RCC 7860 (cell line): ENCODE data around the gene HS2ST1.
A peak's percentile ranks its signal among the peaks of the same experiment; 100 is the strongest.
"Not testable (repeated sequence)": the region's sequence is repeated elsewhere in the genome, so short reads cannot be mapped to it uniquely, and the experiment has no call there.

Experiments
- DNase-seq: peaks from one replicate; pipeline ENCODE4 v3.0.0-alpha.2; 2015; ENCODE audit warnings: low spot score
- FAIRE-seq: peaks from 2 replicates; lab custom pipeline; 2012; peaks lifted over from hg19 to GRCh38; lab: Jason Lieb, UNC

Gene HS2ST1

DNA sequence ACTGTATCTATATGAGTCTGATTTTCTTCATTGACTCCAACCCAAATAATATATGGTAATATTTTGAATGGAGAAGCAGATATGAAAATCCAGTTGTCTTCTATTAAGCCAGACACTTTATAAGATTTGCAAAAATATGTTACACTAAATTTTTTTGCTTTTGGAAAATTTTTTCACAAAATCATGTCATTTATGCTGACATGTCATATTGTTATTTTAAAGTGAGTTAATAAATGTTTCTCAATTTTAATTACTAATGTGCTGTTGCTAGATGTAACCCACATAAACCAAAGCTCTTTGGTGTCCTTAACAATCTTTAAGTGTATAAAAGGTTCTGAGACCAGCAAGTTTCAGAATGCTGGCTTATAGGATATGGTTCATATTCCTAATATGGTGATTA lies 142.5 kb downstream of the HS2ST1 start:
- DNase-seq (no peak), FAIRE-seq (no peak)

DNA sequence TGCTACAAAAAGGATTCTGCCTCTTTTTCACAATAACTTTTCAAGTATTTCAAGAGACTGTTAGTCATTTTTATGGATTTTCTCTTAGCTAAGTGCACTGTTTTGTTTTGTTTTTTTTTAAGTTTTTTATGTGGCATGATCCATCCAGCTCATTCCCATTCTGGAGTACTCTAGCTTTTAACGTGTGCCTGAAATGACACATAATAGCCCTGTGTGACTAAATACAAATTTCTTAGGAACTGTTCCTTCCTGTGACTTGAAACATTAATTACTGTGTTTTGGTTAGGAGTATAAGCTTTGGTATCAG lies 143.9 kb downstream of the HS2ST1 start:
- no peak for DNase-seq
- FAIRE-seq: no peak

DNA sequence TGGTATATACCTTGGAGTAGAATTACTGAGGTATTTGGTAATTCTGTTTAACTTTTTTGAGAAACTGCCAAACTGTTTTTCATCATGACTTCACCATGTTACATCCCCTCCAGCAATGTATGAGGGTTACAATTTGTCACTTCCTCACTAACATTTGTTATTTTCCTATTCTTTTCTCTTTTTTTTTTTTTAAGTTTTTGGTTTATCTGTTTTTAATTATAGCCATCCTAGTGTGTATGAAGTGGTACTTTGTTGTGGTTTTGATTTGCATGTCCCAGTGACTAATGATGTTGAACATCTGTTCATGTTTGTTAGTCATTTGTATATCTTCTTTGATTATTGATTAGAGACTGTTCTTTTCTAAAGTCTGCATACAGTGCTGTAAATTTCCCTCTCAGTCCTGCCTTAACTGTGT lies 147.3 kb downstream of the HS2ST1 start:
- DNase-seq (no peak), FAIRE-seq (no peak)

DNA sequence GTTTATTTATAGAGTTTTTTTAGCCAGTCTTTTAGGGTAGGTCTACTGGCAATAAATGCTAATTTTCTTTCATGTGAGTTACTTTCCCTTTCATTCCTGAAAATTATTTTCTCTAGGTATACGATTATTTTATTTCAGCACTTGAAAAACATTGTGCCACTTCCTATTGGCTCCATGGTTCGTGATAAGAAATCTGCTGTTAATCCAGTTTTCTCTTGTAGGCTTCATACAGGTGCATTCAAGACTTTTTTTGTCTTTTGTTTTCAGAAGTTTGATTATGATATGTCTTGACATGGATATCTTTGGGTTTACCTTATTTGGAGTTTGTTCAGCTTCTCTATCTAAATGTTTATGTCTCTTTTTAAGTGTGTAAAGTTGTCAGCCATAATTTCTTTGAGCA lies 148.3 kb downstream of the HS2ST1 start:
- DNase-seq: no peak
- no peak for FAIRE-seq

DNA sequence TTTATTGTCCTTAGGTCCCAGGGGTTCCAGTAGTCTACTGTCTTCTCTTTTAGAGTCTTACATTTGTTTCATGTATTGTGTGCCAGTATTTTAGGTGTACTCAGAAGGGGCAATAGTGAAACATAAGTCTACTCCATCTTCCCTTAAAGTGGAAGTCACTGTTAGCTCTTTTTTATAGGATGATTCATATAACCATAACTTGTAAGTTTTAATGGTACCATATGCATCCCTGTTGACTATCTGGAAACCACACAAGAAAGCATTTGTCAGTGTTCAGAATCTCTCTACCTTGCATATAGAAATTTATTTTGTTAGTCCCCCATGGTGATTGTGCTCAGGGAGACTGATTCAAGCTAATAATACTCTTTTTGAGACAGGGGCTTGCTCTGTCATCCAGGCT lies 149.9 kb downstream of the HS2ST1 start:
- FAIRE-seq (no peak), DNase-seq (no peak)

DNA sequence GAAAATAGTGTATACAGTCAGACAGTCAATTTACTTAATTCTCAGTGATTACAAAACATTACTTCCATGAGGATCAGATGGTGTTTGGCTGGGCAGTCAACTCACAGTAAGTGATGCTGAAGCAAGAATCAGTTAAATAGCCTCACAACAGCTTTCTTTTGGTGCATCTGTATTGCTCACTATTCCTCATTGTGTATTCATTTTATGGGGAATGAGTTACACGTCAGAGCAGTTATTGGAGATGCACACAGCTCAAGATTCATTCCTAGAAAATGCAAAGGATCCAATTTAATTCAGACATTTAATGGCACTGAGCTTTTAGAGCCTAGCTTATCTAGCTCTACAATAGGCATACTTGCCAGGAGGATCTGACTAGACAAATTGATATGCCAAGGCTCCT lies 150.6 kb downstream of the HS2ST1 start:
- FAIRE-seq: no peak
- DNase-seq: no peak

DNA sequence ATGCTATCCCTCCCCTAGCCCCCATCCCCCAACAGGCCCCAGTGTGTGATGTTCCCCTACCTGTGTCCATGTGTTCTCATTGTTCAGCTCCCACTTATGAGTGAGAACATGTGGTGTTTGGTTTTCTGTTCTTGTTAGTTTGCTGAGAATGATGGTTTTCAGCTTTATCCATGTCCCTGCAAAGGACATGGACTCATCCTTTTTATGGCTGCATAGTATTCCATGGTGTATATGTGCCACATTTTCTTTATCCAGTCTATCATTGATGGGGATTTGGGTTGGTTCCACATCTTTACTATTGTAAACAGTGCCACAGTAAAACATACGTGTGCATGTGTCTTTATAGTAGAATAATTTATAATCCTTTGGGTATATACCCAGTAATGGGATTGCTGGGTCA lies 152.3 kb downstream of the HS2ST1 start:
- DNase-seq, FAIRE-seq: not testable (repeated sequence)

DNA sequence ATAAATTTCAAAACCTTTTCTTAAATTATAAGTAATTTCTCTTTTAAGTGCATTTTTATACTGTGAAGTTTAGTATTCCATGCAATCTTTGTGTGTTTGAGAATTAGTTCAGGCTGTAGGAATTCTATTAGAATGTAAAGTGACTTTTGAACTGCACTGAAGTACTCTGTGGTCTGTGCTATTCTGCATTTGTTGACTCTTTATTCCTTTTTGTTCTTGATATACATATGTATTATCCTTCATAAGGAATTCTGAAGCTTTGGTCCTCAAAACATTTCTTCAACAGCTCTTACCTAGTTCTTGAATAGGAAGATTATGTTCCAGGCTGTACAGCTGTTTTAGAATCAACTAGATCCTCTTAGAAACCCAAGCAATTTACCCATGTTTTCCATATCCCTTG lies 158.0 kb downstream of the HS2ST1 start:
- DNase-seq: no peak
- FAIRE-seq: no peak

DNA sequence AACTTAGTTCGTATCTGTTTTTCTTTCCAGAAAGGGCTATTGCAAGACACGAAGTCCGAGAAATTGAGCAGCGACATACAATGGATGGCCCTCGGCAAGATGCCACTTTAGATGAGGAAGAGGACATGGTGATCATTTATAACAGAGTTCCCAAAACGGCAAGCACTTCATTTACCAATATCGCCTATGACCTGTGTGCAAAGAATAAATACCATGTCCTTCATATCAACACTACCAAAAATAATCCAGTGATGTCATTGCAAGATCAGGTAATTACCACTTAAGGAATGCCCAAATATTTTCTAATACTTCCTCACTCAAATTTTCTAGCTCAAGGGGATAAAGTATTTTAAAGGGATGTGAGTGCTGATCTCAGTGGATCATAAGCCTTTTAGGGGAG lies 158.5 kb downstream of the HS2ST1 start:
- no peak for DNase-seq
- no peak for FAIRE-seq

DNA sequence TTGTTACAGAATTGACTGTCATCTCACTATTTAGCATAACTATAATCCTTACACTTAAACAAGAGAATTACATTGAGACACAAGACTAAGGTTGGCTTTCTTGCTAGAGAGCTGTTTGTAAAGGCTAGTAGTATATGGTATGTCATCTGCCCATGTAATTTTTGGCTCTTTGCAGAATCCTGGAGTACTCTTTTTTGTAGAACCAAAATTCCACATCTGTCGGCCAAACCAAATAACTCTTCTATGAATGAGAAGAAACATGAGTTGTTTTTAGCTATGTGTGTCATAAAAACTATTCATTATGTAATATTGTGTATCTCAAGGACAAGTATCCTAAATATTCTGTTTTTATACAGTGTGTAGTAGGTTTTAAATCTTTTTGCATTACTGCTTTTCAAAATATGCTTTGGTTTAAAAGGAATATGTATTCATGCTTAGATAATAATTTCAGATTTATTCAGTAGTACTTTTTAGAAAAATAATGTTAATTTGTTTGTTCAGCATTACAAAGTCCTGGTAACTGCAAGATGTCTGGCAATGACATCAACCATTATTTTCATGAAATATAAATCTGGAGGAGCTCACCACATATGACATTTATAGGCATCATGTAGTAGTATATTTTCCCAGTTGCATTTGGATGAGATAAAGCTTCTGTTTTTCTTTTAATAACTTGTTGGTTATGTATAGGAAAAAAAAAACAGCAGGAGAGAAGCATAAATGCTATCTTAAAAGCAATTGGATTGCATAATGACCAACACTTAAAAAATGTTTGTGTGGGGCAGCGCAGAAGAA lies 159.8 kb downstream of the HS2ST1 start:
- FAIRE-seq (no peak), DNase-seq (no peak)

DNA sequence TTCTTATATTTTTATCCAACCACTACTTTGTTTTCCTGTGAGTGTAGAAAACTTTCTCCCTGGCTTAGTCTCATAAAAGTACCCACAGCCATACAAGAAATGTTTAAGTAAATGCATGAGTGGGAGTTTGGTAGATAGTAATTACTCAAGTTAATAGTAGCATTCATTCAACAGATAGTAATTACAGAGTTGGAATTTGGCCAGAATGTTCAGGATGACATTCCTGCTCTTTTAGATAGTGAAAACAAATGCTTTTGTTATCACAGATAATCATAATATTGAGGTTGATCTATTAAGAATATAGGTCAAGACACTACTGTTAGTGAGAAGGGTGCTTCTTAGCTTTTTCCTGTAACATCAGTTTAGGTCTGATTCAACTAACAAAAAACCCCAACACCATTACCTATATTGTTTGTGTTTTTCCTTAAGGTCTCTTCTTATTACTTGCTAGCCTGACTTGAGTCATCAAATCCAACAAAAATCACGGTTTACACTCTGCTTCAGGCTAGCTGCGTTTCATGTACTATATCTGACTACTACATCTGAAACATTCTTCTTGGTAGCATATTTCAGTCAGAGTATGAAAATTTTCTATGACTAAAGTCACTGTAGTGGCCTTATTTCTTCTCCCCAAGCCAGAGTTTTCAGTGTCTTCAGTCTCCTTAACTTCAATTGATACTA lies 163.7 kb downstream of the HS2ST1 start:
- DNase-seq (no peak), FAIRE-seq (no peak)

DNA sequence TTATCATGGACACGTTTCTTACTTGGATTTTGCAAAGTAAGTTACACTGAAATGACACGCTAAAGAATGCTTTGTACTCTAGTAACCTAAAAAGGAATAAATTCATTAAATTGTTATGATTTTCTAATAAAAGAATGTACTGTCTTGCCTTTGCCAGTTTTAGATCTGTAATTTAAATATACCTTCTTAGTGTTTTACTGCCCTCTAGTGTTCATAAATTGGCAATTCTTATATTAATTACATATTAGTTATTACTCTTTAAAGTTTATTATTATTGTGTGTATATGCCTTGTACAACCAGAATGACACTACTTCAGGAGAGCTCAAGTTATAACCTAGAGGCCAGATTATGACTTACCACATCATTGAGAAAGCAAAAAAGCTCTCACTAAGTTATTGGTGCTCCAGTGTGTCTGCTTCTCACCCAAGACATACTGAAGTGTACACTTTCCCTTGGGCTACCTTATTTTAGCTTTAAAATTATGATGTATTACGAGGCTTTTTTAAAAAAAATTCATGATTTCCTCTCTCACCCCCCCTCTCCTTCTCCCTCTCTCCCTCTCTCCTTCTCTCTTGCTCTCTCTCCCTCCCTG lies 169.9 kb downstream of the HS2ST1 start:
- DNase-seq (peak; percentile 42), FAIRE-seq (peak; percentile 79)

DNA sequence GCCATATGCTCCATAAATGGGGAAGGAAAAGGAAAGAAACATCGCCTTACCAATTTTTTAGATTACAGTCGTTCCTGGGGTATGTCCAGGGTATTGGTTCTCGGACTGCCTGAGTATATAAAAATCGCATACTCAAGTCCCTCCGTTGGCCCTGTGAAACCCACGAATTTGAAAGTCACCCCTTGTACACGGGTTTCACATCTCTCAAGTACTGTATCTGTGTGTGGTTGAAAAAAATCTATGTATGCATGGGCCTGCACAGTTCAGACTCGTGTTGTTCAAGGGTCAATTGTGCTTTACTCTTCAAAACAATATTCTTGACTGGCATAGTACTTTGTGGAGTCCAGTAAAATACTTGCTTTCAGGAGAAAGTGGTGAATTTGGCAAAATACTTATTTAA lies 171.7 kb downstream of the HS2ST1 start:
- FAIRE-seq: no peak
- DNase-seq: no peak

DNA sequence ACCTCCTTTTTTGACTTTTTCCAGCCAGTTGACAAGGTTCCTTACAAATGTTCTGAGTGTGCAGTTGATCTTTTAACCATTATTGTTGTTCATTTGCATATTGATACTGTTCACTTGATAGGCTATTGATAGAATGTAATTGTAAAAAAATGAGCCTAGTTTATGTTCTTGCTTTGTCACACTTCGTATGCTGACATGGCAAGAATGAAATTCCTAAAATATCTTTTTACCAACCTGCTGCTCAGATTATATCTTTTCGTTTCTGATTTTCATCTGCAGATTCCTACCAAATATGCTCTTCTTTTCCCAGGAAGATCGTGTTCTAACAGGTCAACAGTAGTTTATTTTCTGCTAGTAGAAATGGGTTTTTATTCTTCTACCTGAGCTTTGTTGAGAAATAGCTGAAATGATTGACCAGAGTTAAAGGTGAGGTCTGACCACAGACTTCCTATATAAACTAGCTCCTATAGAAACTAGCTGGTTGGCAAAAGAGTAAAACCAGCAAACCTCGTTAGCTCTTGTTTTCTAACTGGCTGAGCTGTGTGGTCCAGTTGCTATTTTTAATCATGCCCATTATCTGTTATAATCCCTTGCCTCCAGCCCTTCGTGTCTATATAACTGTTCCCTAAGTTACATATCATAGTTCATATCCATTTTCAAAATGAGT lies 174.8 kb downstream of the HS2ST1 start:
- no peak for DNase-seq

DNA sequence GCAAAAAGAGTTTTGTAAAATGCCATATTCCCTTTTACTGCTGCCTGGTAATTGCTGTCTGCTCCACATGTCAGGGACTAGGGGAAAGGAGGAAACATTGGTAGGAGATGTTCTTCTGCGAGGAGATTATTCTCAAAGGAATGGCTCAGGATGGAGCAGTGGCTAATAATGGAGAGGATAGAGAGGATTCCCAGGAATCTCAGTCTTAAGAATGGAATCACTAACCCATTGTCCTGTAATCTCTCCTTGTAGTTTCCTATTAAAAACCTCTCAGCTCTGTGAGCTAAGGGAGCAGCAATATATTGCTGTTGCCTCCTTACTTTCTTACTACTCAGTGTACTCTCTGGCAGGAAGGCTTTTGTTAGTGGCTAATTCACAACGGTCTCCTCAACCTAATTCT lies 175.4 kb downstream of the HS2ST1 start:
- no peak for DNase-seq
- no peak for FAIRE-seq

More for the DNA sequence above, 174.8 kb downstream of the HS2ST1 start:
- no peak for FAIRE-seq

DNA sequence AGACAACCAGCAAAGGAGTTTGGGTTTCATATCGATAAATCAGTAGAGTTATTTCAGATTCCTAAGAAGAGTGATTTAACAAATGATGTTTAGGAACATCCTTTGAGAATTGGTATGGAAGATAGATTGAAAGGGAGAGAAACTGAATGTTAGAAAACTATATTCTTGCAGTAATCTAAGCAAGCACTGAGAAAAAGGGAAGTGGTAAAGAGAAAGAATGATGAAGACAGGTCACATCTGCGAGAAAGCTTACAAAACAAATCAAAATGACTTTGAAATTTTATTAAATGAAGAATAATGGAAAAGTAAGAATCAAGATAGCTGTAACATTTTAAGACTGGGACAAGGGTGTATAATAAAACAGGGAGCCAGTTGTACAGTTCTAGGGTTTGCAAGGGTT lies 177.0 kb downstream of the HS2ST1 start:
- FAIRE-seq: no peak

DNA sequence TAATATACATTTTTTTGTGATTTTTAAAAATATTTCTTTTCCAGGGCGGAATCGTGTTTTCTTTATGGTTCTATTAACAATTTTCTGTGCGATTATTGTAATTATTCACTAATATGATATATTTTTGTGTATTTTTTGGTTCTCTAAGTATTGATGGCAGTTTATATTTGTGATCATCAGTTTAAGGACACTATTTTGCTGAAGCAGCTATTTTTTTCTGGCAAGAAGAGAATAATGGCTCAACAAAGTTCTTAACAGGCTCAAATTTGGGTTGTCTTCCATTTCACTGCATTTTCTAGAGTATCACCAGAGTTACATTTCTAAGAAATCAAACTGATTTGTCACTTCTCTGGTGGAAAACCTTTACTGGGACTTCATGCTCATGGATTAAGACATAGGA lies 178.4 kb downstream of the HS2ST1 start:
- no peak for DNase-seq
- FAIRE-seq: no peak

More for the DNA sequence above, 177.0 kb downstream of the HS2ST1 start:
- no peak for DNase-seq

DNA sequence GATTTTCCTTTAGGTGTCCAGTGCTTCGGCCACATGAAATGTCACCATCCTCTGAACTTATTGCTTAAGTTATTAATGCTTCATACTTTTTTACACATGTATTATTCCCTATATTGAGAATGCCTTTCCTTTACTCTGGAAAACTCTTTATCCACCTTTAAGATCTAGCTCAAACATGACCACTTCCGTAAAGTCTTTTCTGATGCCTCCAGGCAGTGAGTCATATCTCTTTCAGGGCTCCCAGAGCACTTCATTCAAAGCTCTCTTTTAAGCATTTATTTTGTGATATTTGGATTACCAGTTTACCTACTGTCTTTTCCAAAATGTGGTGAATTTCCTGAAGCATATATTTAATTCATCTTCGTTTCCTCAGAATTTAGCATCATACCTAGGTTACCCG lies 178.9 kb downstream of the HS2ST1 start:
- no peak for DNase-seq
- FAIRE-seq: no peak

DNA sequence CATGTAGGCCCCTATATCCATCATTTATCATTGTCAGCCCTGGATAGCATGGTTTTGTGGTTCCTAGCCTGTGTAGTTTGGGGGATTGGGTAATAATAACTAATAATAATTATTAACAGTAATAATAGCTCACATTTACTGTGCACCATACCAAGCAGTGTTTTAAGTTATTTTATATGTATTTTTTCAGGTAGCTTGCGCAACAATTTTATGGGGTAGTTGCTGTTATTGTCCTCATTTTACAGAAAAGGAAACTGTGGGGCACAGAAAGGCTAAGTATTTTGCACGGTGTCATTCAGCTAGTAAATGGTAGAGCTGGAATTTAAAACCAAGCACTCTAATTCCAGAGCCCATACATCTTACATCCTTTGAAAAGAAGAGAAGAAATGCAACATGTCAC lies 179.8 kb downstream of the HS2ST1 start:
- FAIRE-seq (no peak), DNase-seq (no peak)

DNA sequence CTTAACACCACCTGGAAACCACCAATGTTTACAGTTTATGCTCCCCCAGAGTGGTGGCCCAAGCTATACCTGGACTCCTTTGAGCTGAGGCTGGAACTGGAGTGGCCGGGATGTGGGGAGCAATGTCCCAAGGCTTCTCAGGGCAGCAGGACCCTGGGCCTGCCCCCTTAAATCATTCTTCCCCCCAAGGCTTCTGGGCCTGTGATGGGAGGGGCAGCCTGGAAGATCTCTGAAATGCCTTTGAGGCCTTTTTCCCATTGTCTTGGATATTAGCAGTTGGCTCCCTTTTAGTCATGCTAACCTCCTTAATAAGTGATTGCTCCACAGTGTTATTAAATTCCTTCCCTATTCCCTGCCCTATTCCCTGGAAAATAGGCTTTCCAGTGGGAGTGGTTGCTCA lies 185.8 kb downstream of the HS2ST1 start:
- FAIRE-seq (no peak), DNase-seq (no peak)

DNA sequence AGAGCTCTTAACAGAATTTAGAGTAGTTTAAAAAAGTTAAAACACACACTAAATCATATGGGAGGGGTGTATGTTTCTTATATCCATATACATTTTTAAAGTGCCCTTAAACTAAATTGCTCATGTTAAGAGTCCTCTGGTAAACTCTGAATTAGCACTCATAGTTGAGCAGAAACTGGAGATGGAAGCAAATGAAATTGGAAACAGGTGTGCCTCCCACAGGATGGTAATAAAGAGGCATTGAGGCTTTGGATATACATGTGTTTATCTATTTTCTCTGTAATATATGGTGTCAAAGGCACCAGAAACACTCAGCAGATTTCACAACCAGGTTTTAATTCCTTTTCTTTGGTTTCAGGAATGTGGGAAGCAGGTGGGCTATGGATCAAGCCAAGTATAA lies 188.6 kb downstream of the HS2ST1 start:
- DNase-seq (no peak), FAIRE-seq (no peak)

DNA sequence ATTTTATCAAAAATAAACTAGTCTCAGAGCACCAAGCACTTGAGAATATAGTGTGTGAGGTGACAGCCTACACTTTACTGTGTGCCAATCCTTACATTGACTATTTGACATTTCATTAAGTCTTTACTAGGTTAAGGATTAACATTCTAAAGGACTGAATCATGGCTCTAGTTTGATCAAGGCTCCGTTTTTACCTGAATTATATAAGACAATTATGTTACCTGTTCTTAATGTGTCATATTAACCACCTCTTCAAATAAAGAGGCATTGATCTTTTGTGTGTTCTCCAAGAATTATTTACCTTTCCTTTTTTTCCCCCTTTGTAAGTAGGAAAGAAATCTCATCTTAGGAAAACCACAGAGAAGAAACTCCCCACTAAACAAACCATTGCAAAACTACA lies 189.7 kb downstream of the HS2ST1 start:
- no peak for FAIRE-seq
- no peak for DNase-seq
